ENCODE measurements around the gene CIDEB. TPM values are rescaled to one million over a fixed set of nuclear protein-coding genes. Genes with fewer than 3 reads are reported as not detected.
A peak's percentile ranks its signal among the peaks of the same experiment; 100 is the strongest.
"Not testable (repeated sequence)": the region's sequence is repeated elsewhere in the genome, so short reads cannot be mapped to it uniquely, and the experiment has no call there.

The CIDEB gene, protein sequence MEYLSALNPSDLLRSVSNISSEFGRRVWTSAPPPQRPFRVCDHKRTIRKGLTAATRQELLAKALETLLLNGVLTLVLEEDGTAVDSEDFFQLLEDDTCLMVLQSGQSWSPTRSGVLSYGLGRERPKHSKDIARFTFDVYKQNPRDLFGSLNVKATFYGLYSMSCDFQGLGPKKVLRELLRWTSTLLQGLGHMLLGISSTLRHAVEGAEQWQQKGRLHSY
- total RNA-seq (ENCODE audit: low replicate concordance), result 4.9 and 11.1 TPM in 2 replicates
- long read RNA-seq, partial matches to known transcripts, result 0 of 4 reads
- long read RNA-seq, other reads (novel, unspliced or antisense), result 0 of 4 reads

DNA sequence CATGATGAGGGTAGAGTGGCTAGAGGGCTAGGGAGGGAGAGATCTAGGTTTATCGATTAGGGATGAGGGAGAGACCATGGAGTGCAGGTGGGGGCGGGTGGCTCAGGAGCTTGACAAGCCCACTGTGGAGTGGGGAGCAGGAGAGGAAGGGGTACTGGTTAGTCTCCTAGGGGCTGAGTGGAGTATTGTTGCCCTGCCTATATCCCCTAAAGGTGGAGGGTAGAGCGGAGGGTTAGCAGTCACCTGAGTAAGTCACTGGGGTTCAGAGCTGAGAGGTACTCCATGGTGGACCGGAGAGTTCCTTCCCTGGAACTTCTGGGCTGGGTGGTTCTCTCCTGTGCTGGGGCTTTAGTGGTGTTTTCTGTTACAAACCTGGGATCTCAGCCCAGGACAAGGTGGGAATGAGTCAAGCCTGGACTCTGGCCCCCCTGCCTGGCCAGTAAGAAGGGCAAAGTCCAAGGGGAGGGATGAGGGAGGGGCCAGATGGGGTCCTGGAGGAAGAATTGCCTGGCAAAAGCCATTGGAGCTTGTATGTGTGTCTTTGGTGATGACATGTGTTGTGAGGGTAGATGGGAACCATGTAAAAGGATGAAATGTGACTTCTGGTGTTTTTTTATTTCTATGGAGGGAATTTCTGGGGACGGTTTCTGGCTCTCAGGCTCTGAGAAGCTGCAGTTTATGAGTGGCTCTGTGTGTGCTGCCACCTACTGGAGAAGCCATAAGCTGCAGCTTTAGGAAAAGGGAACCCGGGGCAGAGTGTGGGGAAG, at the start of gene CIDEB:
Gene CIDEB (minus strand): TSS at position 403 of the 767 bp plus-strand sequence. CDS start 119 bp downstream, at position 284.
- TF ChIP-seq, protein P1, sequence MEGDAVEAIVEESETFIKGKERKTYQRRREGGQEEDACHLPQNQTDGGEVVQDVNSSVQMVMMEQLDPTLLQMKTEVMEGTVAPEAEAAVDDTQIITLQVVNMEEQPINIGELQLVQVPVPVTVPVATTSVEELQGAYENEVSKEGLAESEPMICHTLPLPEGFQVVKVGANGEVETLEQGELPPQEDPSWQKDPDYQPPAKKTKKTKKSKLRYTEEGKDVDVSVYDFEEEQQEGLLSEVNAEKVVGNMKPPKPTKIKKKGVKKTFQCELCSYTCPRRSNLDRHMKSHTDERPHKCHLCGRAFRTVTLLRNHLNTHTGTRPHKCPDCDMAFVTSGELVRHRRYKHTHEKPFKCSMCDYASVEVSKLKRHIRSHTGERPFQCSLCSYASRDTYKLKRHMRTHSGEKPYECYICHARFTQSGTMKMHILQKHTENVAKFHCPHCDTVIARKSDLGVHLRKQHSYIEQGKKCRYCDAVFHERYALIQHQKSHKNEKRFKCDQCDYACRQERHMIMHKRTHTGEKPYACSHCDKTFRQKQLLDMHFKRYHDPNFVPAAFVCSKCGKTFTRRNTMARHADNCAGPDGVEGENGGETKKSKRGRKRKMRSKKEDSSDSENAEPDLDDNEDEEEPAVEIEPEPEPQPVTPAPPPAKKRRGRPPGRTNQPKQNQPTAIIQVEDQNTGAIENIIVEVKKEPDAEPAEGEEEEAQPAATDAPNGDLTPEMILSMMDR (conservative IDR thresholded peaks at IDR 0.05), result peak; percentile 94
- peak within 1 kb of the TSS; percentile 45 for H3K4me3 Mint-ChIP-seq
- peaks cover 7% of the 10 kb centered on the region for H3K4me1 Mint-ChIP-seq (ENCODE audit: unreplicated experiment)
- H3K9me3 Mint-ChIP-seq, result no peaks in the 10 kb centered on the region
- peaks cover 26% of the 10 kb centered on the region for H3K36me3 Mint-ChIP-seq
- peak within 1 kb of the TSS; percentile 70 for H3K27ac Mint-ChIP-seq
- H3K27me3 Mint-ChIP-seq, result no peaks in the 10 kb centered on the region
- DNase-seq (ENCODE audit: extremely low spot score, unreplicated experiment), result no peak

DNA sequence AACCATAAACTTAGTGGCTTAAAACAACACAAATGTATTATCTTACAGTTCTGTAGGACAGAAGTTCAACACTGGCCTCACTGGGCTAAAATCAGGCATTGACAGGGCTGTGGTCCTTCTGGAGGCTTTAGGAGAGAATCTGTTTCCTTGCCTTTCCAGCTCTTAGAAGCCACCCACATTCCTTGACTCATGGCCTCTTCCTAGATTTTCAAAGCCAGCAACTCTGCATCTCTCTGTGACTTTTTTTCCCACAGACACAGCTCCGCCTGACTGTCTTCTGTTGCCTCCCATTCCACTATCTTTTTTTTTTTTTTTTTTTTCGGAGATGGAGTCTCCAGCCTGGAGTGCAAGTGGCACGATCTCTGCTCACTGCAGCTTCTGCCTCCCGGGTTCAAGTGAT, 48.4 kb upstream of the CIDEB start:
- H3K4me3 Mint-ChIP-seq, result no peak overlapping the region
- no peaks in the 10 kb centered on the region for H3K36me3 Mint-ChIP-seq
- TF ChIP-seq, protein P1 (conservative IDR thresholded peaks at IDR 0.05), result no peak
- H3K27me3 Mint-ChIP-seq, result peaks cover 45% of the 10 kb centered on the region
- H3K4me1 Mint-ChIP-seq (ENCODE audit: unreplicated experiment), result peaks cover 6% of the 10 kb centered on the region
- H3K27ac Mint-ChIP-seq, result no peak overlapping the region
- DNase-seq (ENCODE audit: extremely low spot score, unreplicated experiment), result no peak
- no peaks in the 10 kb centered on the region for H3K9me3 Mint-ChIP-seq

DNA sequence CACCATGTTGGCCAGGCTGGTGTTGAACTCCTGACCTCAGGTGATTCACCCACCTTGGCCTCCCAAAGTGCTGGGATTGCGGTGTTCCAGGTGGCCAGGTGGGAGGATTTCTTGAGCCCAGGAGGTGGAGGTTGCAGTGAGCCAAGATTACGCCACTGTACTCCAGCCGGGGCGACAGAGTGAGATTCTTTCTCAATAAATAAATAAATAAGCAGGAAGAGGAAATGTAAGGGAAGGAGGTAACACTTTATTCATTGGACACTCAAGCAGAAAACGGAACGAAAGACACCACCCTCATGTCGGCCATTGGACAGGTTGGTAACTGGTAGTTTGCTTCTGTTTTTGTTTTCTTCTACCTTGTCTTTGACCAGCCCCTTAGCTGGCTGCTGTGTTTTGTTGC, 47.2 kb upstream of the CIDEB start:
- H3K9me3 Mint-ChIP-seq, result no peaks in the 10 kb centered on the region
- no peaks in the 10 kb centered on the region for H3K36me3 Mint-ChIP-seq
- peaks cover 54% of the 10 kb centered on the region for H3K27me3 Mint-ChIP-seq
- H3K4me3 Mint-ChIP-seq, result no peak overlapping the region
- H3K4me1 Mint-ChIP-seq (ENCODE audit: unreplicated experiment), result peaks cover 6% of the 10 kb centered on the region
- no peak overlapping the region for H3K27ac Mint-ChIP-seq
- TF ChIP-seq, protein P1 (conservative IDR thresholded peaks at IDR 0.05), result no peak
- DNase-seq (ENCODE audit: extremely low spot score, unreplicated experiment), result no peak

DNA sequence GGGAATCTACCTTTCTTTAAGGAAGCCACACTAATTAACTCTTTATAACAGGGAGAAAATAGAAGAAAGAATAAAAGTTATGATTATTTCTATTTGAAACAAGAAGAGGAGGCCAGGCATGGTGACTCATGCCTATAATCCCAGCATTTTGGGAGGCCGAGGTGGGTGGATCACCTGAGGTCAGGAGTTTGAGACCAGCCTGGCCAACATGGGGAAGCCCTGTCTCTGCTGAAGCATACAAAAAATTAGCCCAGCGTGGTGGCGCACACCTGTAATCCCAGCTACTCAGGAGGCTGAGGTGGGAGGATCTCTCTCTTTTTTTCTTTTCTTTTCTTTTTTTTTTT, 46.7 kb upstream of the CIDEB start:
- H3K36me3 Mint-ChIP-seq; H3K27ac Mint-ChIP-seq; H3K4me1 Mint-ChIP-seq (ENCODE audit: unreplicated experiment); DNase-seq (ENCODE audit: extremely low spot score, unreplicated experiment); H3K4me3 Mint-ChIP-seq; H3K9me3 Mint-ChIP-seq: not testable (repeated sequence)
- H3K27me3 Mint-ChIP-seq, result peaks cover 56% of the 10 kb centered on the region

DNA sequence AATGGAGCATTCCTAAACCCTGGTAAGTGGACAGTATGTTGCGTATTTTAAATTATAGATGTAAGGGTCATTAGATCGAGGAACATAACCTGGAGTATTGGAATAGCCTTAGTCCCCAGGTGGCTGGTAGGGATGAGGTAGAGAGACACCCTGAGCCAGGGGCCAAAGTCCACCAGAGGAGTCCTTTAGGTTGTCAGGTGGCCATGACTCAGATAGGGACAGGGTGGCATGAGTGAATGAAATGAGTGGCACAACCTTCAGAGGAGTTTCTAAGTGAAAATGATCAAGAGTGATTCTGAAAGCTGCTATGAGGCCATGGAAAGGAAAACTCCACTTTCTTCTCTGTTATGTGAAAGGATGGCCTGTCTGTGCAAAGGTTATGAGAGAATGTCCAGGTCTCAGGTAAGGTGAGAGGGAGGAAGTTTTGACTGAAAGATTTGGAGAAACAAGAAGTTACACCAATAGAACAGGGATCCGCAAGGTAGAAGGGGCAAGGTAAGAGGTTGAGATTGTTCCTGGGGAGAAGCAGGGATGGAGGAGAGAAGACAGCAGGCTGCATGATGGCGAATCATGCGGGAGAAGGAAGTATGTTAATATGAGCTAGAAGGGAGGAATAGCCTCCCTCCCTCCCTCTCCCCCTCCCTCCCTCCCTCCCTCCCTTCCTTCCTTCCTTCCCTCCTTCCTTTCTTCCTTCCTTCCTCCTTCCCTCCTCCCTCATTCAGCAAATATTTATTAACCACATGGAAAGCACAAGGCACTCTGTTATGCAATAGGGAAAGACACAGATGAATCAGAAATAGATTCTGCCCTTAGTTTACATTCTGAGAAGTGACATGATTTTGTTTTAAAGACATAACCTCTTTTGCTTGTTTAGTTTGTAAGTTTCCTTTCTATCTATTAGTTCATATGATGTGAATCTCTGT, 46.0 kb upstream of the CIDEB start:
- no peak overlapping the region for H3K27ac Mint-ChIP-seq
- no peak for DNase-seq (ENCODE audit: extremely low spot score, unreplicated experiment)
- H3K4me3 Mint-ChIP-seq, result no peak overlapping the region
- TF ChIP-seq, protein P1 (conservative IDR thresholded peaks at IDR 0.05), result no peak
- H3K4me1 Mint-ChIP-seq (ENCODE audit: unreplicated experiment), result peaks cover 6% of the 10 kb centered on the region
- peaks cover 62% of the 10 kb centered on the region for H3K27me3 Mint-ChIP-seq
- H3K9me3 Mint-ChIP-seq, result no peaks in the 10 kb centered on the region
- H3K36me3 Mint-ChIP-seq, result no peaks in the 10 kb centered on the region
